ENCODE results near the gene NLRP9. TPM values are rescaled to one million over a fixed set of nuclear protein-coding genes. Genes with fewer than 3 reads are reported as not detected.

Gene NLRP9
- total and polyA plus RNA-seq, 4 experiments from 2014 or later = not detected

DNA sequence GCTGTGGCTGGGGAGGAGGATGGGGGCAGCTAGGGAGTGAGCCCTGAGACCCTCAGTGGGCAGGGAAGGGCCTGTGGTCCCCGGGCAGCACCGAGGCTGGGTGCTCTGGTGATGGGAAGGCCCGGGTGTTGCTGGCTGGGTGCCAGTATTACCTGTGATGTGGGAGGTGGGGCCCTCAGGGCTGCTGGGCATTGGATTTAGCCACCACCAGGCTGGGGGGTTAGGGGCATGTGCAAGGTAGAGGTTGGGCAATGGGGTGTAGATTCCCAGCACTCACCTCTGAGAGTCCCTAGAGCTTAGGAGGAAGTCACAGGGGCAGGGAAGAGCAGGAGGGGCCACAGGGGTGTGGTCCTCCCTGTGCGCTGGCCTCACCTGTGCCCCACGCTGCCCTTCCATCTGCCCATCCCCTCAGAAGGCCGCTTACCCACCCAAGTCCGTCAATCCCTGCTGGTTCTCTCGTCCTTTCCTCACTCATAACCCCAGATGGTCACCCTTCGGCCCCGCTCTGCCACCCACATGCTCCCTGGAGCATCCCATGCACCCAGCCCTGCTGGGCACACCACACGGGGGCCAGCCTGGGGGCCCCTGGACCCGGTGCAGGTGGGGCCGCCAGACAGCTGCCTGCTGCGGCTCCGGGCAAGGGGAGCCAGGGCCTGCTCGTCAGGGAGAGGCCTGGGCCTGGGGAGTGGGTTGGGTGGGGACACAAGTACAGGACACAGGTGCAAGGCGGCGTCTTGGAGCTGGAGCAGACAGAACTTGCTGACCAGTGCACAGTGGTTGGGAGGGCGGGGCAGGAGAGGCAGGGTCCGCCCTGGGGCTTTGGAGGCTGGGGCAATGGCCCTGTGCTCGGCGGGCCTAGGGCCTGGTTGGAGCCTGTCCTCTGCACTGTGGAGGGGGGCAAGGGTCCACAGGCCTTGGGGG lies 50.7 kb downstream of the NLRP9 start:
- H3K27me3 ChIP-seq (ENCODE audit: insufficient read depth, low read length) = no peaks in the 10 kb centered on the region
- Mint-ChIP-seq H3K27ac (peak overlapping the region in 3 of 7 donors; percentile 31 to 70 (median 56)), H3K36me3 (peaks cover 3 to 55% of the 10 kb centered on the region in 2 donors), H3K27me3 (no peaks in the 10 kb centered on the region), H3K4me1 (peaks cover 0 to 20% (median 3%) of the 10 kb centered on the region in 4 donors), H3K9me3 (no peaks in the 10 kb centered on the region), H3K4me3 (no peak overlapping the region)
- intact Hi-C loops (cut with micrococcal nuclease) = no loop called here
- H3K4me3 ChIP-seq (ENCODE audit: low read length in 2 of 2) = no peak overlapping the region
- no peak for DNase-seq
- ChIA-PET POLR2A (ENCODE audit: partially characterized antibody) (no interaction called here), CTCF (ENCODE audit: partially characterized antibody) (no interaction called here)
- H3K36me3 ChIP-seq (ENCODE audit: insufficient read depth, low read length) = peaks cover 53% of the 10 kb centered on the region
- no peak overlapping the region for H3K27ac ChIP-seq (ENCODE audit: low read depth, low read length)
- no peaks in the 10 kb centered on the region for H3K4me1 ChIP-seq (ENCODE audit: insufficient read depth, low read length)
- no peaks in the 10 kb centered on the region for H3K9me3 ChIP-seq (ENCODE audit: control insufficient read depth in 1 of 2, low read length in 2 of 2)

DNA sequence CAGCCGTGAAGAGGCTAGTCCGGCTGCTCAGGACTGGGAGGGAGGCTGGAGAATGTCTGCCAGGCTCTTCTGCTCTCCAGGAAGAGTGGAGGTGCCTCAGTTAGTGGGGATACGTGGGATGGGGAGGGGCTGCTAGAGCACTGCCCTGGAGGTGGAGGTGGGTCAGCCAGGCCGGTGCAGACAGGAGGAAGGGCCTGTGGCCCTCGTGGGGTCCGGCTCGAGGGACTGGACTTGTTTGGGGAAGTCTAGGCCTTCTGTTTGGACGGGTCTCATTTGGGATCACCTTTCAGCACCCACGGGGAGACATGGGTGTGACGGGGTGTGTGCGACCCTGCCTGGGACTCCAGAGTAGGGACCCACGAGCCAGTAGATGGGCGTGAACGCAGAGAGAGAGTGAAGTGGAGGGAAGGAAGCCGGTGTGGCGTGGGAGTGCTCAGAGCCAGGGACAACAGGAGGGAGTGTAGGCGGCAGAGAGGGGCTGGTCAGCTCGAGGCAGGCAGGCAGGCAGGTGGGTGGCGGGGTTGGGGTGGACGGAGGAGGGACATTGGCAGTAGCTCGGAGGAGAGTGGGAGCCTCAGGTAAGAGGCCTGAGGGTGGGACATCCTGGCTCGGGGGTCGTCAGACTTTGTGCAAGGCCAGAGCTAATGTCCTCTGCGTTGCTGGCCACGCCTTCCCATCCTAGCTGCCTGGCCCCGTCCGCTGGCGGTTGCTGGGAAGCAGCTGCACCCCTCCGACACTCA lies 51.7 kb downstream of the NLRP9 start:
- no peaks in the 10 kb centered on the region for H3K27me3 ChIP-seq (ENCODE audit: insufficient read depth, low read length)
- ChIA-PET CTCF (ENCODE audit: partially characterized antibody) (no interaction called here), POLR2A (ENCODE audit: partially characterized antibody) (no interaction called here)
- DNase-seq = no peak
- no peaks in the 10 kb centered on the region for H3K9me3 Mint-ChIP-seq
- H3K4me1 ChIP-seq (ENCODE audit: insufficient read depth, low read length) = no peaks in the 10 kb centered on the region
- H3K36me3 ChIP-seq (ENCODE audit: insufficient read depth, low read length) = peaks cover 60% of the 10 kb centered on the region
- no peaks in the 10 kb centered on the region for H3K27me3 Mint-ChIP-seq
- intact Hi-C loops (cut with micrococcal nuclease) = no loop called here
- H3K9me3 ChIP-seq (ENCODE audit: control insufficient read depth in 1 of 2, low read length in 2 of 2) = no peaks in the 10 kb centered on the region
- H3K36me3 Mint-ChIP-seq = peaks cover 3 to 56% of the 10 kb centered on the region in 2 donors
- peaks cover 0 to 20% (median 4%) of the 10 kb centered on the region in 4 donors for H3K4me1 Mint-ChIP-seq
- H3K27ac Mint-ChIP-seq = peak overlapping the region in 2 of 7 donors; percentile 55 to 74
- no peak overlapping the region for H3K27ac ChIP-seq (ENCODE audit: low read depth, low read length)
- H3K4me3 Mint-ChIP-seq = no peak overlapping the region
- no peak overlapping the region for H3K4me3 ChIP-seq (ENCODE audit: low read length in 2 of 2)

- H3K27me3 Mint-ChIP-seq = no peaks in the 10 kb centered on the region
- peaks cover 3 to 52% of the 10 kb centered on the region in 2 donors for H3K36me3 Mint-ChIP-seq
- ChIA-PET CTCF (ENCODE audit: partially characterized antibody) (no interaction called here), POLR2A (ENCODE audit: partially characterized antibody) (no interaction called here)
- H3K4me1 ChIP-seq (ENCODE audit: insufficient read depth, low read length) = peaks cover under 1% of the 10 kb centered on the region
- H3K9me3 ChIP-seq (ENCODE audit: control insufficient read depth in 1 of 2, low read length in 2 of 2) = no peaks in the 10 kb centered on the region
- H3K27ac ChIP-seq (ENCODE audit: low read depth, low read length) = no peak overlapping the region
- H3K4me3 ChIP-seq (ENCODE audit: low read length in 2 of 2) = no peak overlapping the region
- H3K36me3 ChIP-seq (ENCODE audit: insufficient read depth, low read length) = peaks cover 61% of the 10 kb centered on the region
- H3K27ac Mint-ChIP-seq = peak overlapping the region in 2 of 7 donors; percentile 8 to 29
- H3K4me3 Mint-ChIP-seq = no peak overlapping the region
- peaks cover 0 to 22% (median 4%) of the 10 kb centered on the region in 4 donors for H3K4me1 Mint-ChIP-seq
- intact Hi-C loops (cut with micrococcal nuclease) = no loop called here
- DNase-seq = no peak
- H3K9me3 Mint-ChIP-seq = no peaks in the 10 kb centered on the region
- no peaks in the 10 kb centered on the region for H3K27me3 ChIP-seq (ENCODE audit: insufficient read depth, low read length)
Observed at GRCh38 chr19:55685776-55686175, 52.4 kb downstream of the NLRP9 start.

- H3K4me1 ChIP-seq (ENCODE audit: insufficient read depth, low read length) = peaks cover 7% of the 10 kb centered on the region
- Mint-ChIP-seq H3K36me3 (peaks cover 7 to 55% of the 10 kb centered on the region in 2 donors), H3K27me3 (no peaks in the 10 kb centered on the region), H3K4me3 (no peak overlapping the region), H3K4me1 (peaks cover 0 to 29% (median 4%) of the 10 kb centered on the region in 4 donors), H3K9me3 (no peaks in the 10 kb centered on the region), H3K27ac (no peak overlapping the region)
- no peak for DNase-seq
- intact Hi-C loops (cut with micrococcal nuclease) = no loop called here
- no peaks in the 10 kb centered on the region for H3K27me3 ChIP-seq (ENCODE audit: insufficient read depth, low read length)
- H3K4me3 ChIP-seq (ENCODE audit: low read length in 2 of 2) = no peak overlapping the region
- H3K36me3 ChIP-seq (ENCODE audit: insufficient read depth, low read length) = peaks cover 62% of the 10 kb centered on the region
- no peaks in the 10 kb centered on the region for H3K9me3 ChIP-seq (ENCODE audit: control insufficient read depth in 1 of 2, low read length in 2 of 2)
- no peak overlapping the region for H3K27ac ChIP-seq (ENCODE audit: low read depth, low read length)
- CTCF ChIA-PET (ENCODE audit: partially characterized antibody) = no interaction called here
- POLR2A ChIA-PET (ENCODE audit: partially characterized antibody) = no interaction called here
Observed at GRCh38 chr19:55684946-55685681, 53.1 kb downstream of the NLRP9 start.

DNA sequence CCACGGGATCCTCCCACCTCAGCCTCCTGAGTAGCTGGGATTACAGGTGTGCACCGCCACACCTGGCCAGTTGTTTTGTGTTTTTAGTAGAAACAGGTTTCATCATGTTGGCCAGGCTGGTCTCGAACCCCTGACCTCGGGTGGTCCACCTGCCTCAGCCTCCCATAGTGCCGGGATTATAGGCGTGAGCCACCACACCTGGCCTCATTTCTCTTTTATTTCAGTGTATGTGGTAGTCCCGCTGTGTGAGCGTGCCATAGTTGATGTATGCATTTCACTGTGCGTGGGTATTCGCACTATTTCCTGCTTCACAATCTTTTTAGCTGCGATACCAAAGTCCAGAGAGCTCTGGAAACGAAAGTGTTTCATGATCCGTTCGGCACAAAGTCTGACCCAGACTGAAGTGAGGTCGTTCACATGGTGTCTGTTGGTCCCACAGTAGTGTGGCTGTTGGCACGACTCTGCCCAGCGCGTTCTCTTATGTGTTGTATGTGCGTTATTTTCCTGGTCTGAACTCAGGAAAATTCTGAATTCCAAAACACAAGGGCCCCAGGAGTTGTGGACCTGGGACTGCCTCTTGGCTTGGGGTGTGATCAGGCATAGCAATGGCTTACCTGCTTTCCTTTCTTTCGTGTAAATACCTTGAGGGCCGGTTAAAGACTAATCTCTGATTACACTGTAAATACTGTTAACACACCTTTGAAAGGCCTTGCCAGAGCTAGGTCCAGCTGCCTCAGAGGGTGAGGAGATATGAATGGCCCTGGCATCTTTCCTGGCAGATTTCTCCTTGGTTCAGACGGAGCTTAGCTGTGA lies 54.5 kb downstream of the NLRP9 start:
- Histone ChIP-seq H3K36me3 (ENCODE audit: insufficient read depth, low read length) (peaks cover 62% of the 10 kb centered on the region), H3K27ac (ENCODE audit: low read depth, low read length) (no peak overlapping the region), H3K27me3 (ENCODE audit: insufficient read depth, low read length) (no peaks in the 10 kb centered on the region), H3K9me3 (ENCODE audit: control insufficient read depth in 1 of 2, low read length in 2 of 2) (no peaks in the 10 kb centered on the region), H3K4me3 (ENCODE audit: low read length in 2 of 2) (no peak overlapping the region), H3K4me1 (ENCODE audit: insufficient read depth, low read length) (peaks cover 19% of the 10 kb centered on the region)
- Mint-ChIP-seq H3K4me1 (peaks cover 4 to 42% (median 10%) of the 10 kb centered on the region in 4 donors), H3K4me3 (no peak overlapping the region), H3K27me3 (no peaks in the 10 kb centered on the region), H3K9me3 (no peaks in the 10 kb centered on the region), H3K36me3 (peaks cover 10 to 62% of the 10 kb centered on the region in 2 donors), H3K27ac (no peak overlapping the region)
- ChIA-PET POLR2A (ENCODE audit: partially characterized antibody) (no interaction called here), CTCF (ENCODE audit: partially characterized antibody) (no interaction called here)
- no peak for DNase-seq
- intact Hi-C loops (cut with micrococcal nuclease) = no loop called here

- peaks cover 41% of the 10 kb centered on the region for H3K4me1 ChIP-seq (ENCODE audit: insufficient read depth, low read length)
- Mint-ChIP-seq H3K4me3 (no peak overlapping the region), H3K4me1 (peaks cover 20 to 64% (median 27%) of the 10 kb centered on the region in 4 donors), H3K36me3 (peaks cover 18 to 63% of the 10 kb centered on the region in 2 donors), H3K9me3 (no peaks in the 10 kb centered on the region), H3K27ac (no peak overlapping the region), H3K27me3 (no peaks in the 10 kb centered on the region)
- CTCF ChIA-PET (ENCODE audit: partially characterized antibody) = interaction anchor here (1.0 kb wide), 1 partner anchor 10 kb away, joined by 3 read pairs; no protein-coding TSS in a partner anchor
- H3K9me3 ChIP-seq (ENCODE audit: control insufficient read depth in 1 of 2, low read length in 2 of 2) = no peaks in the 10 kb centered on the region
- POLR2A ChIA-PET (ENCODE audit: partially characterized antibody) = no interaction called here
- H3K27me3 ChIP-seq (ENCODE audit: insufficient read depth, low read length) = no peaks in the 10 kb centered on the region
- H3K4me3 ChIP-seq (ENCODE audit: low read length in 2 of 2) = no peak overlapping the region
- H3K27ac ChIP-seq (ENCODE audit: low read depth, low read length) = no peak overlapping the region
- intact Hi-C loops (cut with micrococcal nuclease) = no loop called here
- peaks cover 55% of the 10 kb centered on the region for H3K36me3 ChIP-seq (ENCODE audit: insufficient read depth, low read length)
- DNase-seq = no peak
Observed at GRCh38 chr19:55681131-55682092, 56.8 kb downstream of the NLRP9 start.

Measured in CD4-positive, alpha-beta memory T cell (primary cell).